Stimulated activated CD4-positive, alpha-beta T cell treated with anti-CD3 and anti-CD28 coated beads, Interleukin-4, amount 100 ng/mL, for 48 hours (primary cell): ENCODE data around the gene PKDREJ.

Source experiments
- DNase-seq, 2 donors: peaks; one replicate each; pipeline ENCODE4 v3.0.0-alpha.2; 2020; ENCODE audit warnings: low read depth in 2 of 2

PKDREJ gene

GRCh38 chr22:46239261-46240048, 23.7 kb downstream of the PKDREJ start:
- DNase-seq, result no peak

- DNase-seq, result no peak
Observed at GRCh38 chr22:46238541-46238940, 24.6 kb downstream of the PKDREJ start.

- DNase-seq, result no peak
Observed at GRCh38 chr22:46237453-46238124, 25.6 kb downstream of the PKDREJ start.

- DNase-seq, result no peak
Observed at GRCh38 chr22:46234969-46235368, 28.2 kb downstream of the PKDREJ start.

- no peak for DNase-seq
Observed at GRCh38 chr22:46233231-46233630, 29.9 kb downstream of the PKDREJ start.

GRCh38 chr22:46230262-46230901, 32.8 kb downstream of the PKDREJ start:
- no peak for DNase-seq

- no peak for DNase-seq
Observed at GRCh38 chr22:46229701-46230100, 33.4 kb downstream of the PKDREJ start.

- no peak for DNase-seq
Observed at GRCh38 chr22:46226577-46226976, 36.6 kb downstream of the PKDREJ start.

GRCh38 chr22:46225631-46226030, 37.5 kb downstream of the PKDREJ start:
- no peak for DNase-seq

- DNase-seq, result no peak
Observed at GRCh38 chr22:46224898-46225290, 38.2 kb downstream of the PKDREJ start.

GRCh38 chr22:46224044-46224897, 38.9 kb downstream of the PKDREJ start:
- DNase-seq, result no peak

- no peak for DNase-seq
Observed at GRCh38 chr22:46220921-46221320, 42.2 kb downstream of the PKDREJ start.

- DNase-seq, result no peak
Observed at GRCh38 chr22:46219636-46220035, 43.5 kb downstream of the PKDREJ start.

GRCh38 chr22:46214616-46215015, 48.5 kb downstream of the PKDREJ start:
- no peak for DNase-seq

- no peak for DNase-seq
Observed at GRCh38 chr22:46214149-46214548, 49.0 kb downstream of the PKDREJ start.

- DNase-seq, result no peak
Observed at GRCh38 chr22:46213052-46213451, 50.1 kb downstream of the PKDREJ start.

GRCh38 chr22:46212195-46212594, 50.9 kb downstream of the PKDREJ start:
- DNase-seq, result no peak

- DNase-seq, result no peak
Observed at GRCh38 chr22:46209262-46209661, 53.9 kb downstream of the PKDREJ start.
